ENCODE measurements around the gene ATOSB.

ATOSB gene

GRCh38 chr9:35067056-35067455 is 48.6 kb downstream of the ATOSB start:
- no peak overlapping the region for H3K4me3 ChIP-seq (ENCODE audit: low read depth, low read length)
- TF ChIP-seq CTCF (IDR thresholded peaks at IDR 0.05; ENCODE audit: control insufficient read depth, extremely low read depth, insufficient read depth), result no peak
- DNase-seq (ENCODE audit: low read depth), result no peak

GRCh38 chr9:35060548-35061207 is 55.0 kb downstream of the ATOSB start:
- no peak overlapping the region for H3K4me3 ChIP-seq (ENCODE audit: low read depth, low read length)
- DNase-seq (ENCODE audit: low read depth), result no peak
- no peak for TF ChIP-seq CTCF (IDR thresholded peaks at IDR 0.05; ENCODE audit: control insufficient read depth, extremely low read depth, insufficient read depth)

GRCh38 chr9:35059438-35059837 is 56.2 kb downstream of the ATOSB start:
- no peak for DNase-seq (ENCODE audit: low read depth)
- no peak for TF ChIP-seq CTCF (IDR thresholded peaks at IDR 0.05; ENCODE audit: control insufficient read depth, extremely low read depth, insufficient read depth)
- H3K4me3 ChIP-seq (ENCODE audit: low read depth, low read length), result no peak overlapping the region

GRCh38 chr9:35057271-35057620 is 58.4 kb downstream of the ATOSB start:
- TF ChIP-seq CTCF (IDR thresholded peaks at IDR 0.05; ENCODE audit: control insufficient read depth, extremely low read depth, insufficient read depth), result no peak
- DNase-seq (ENCODE audit: low read depth), result no peak
- no peak overlapping the region for H3K4me3 ChIP-seq (ENCODE audit: low read depth, low read length)

- H3K4me3 ChIP-seq (ENCODE audit: low read depth, low read length), result no peak overlapping the region
- DNase-seq (ENCODE audit: low read depth), result no peak
Observed at GRCh38 chr9:35056571-35057270, 58.9 kb downstream of the ATOSB start.

GRCh38 chr9:35054871-35055644 is 60.6 kb downstream of the ATOSB start:
- TF ChIP-seq CTCF (IDR thresholded peaks at IDR 0.05; ENCODE audit: control insufficient read depth, extremely low read depth, insufficient read depth), result no peak
- H3K4me3 ChIP-seq (ENCODE audit: low read depth, low read length), result no peak overlapping the region
- DNase-seq (ENCODE audit: low read depth), result no peak

More at GRCh38 chr9:35056571-35057270, 58.9 kb downstream of the ATOSB start:
- no peak for TF ChIP-seq CTCF (IDR thresholded peaks at IDR 0.05; ENCODE audit: control insufficient read depth, extremely low read depth, insufficient read depth)

All from LNCaP clone FGC (cell line).